HepG2 (cell line): ENCODE data around the gene RPS19BP1. TPM values are rescaled to one million over a fixed set of nuclear protein-coding genes. Genes with fewer than 3 reads are reported as not detected.

Experiments used
- BORCS8-MEF2B ChIP-seq: sonication (generic); formaldehyde crosslinking; IDR thresholded peaks from 2 replicates; pipeline ENCODE4 v1.8.0; 2022; ENCODE audit warnings: mild to moderate bottlenecking, missing genetic modification reagents
- CBX2 ChIP-seq, 2 experiments: fragments of 200-600 bp in 1 of 2; sonication (generic); formaldehyde crosslinking in 1 of 2; IDR thresholded peaks; 2 replicates each; pipeline versions ENCODE4 v1.7.0 to v1.8.1; 2018 to 2022; ENCODE audit warnings: low read depth in 2 of 2, low read length in 1 of 2, mild to moderate bottlenecking in 1 of 2, missing genetic modification reagents in 1 of 2
- CREM ChIP-seq, 2 experiments: sonication (generic) in 1 of 2; formaldehyde crosslinking in 1 of 2; IDR thresholded peaks; 2 replicates each; pipeline versions ENCODE4 v1.4.0 to v1.6.1; 2016 to 2020; ENCODE audit warnings: antibody characterized with exemption in 1 of 2, mild to moderate bottlenecking in 1 of 2, missing genetic modification reagents in 1 of 2
- GATAD1 ChIP-seq: IDR thresholded peaks from 2 replicates; pipeline ENCODE4 v1.6.1; 2016; ENCODE audit warnings: missing genetic modification reagents, missing compliant biosample characterization
- GATAD2A ChIP-seq: IDR thresholded peaks from 2 replicates; pipeline ENCODE4 v1.6.1; 2016
- HHEX ChIP-seq: IDR thresholded peaks from 2 replicates; pipeline ENCODE4 v1.6.1; 2016; ENCODE audit warnings: control low read depth
- LCORL ChIP-seq, 2 experiments: fragments of 450-650 bp in 1 of 2; sonication (generic) in 1 of 2; formaldehyde crosslinking in 1 of 2; IDR thresholded peaks; 2 replicates each; pipeline versions ENCODE4 v1.5.0 to v1.6.1; 2017 to 2020; ENCODE audit warnings: antibody characterized with exemption in 1 of 2, missing genetic modification reagents in 1 of 2
- MYPOP ChIP-seq: sonication (generic); formaldehyde crosslinking; IDR thresholded peaks from 2 replicates; pipeline ENCODE4 v1.8.1; 2023; ENCODE audit warnings: mild to moderate bottlenecking, moderate library complexity, missing genetic modification reagents
- NFKB2 ChIP-seq: sonication (generic); formaldehyde crosslinking; IDR thresholded peaks from 2 replicates; pipeline ENCODE4 v1.4.0; 2020; ENCODE audit warnings: missing genetic modification reagents, borderline replicate concordance
- NR0B2 ChIP-seq: sonication (generic); formaldehyde crosslinking; IDR thresholded peaks from 2 replicates; pipeline ENCODE4 v1.4.0; 2020; ENCODE audit warnings: mild to moderate bottlenecking, missing genetic modification reagents
- RXRB ChIP-seq: IDR thresholded peaks from 2 replicates; pipeline ENCODE4 v1.6.1; 2016; ENCODE audit warnings: borderline replicate concordance, missing genetic modification reagents, missing compliant biosample characterization
- SIN3B ChIP-seq: fragments of 150-350 bp; IDR thresholded peaks from 2 replicates; pipeline ENCODE4 v1.6.1; 2014; ENCODE audit warnings: low read length
- SMC3 ChIP-seq: IDR thresholded peaks from 2 replicates; pipeline ENCODE4 v1.6.1; 2011; ENCODE audit warnings: low read length, improper control_type of control experiment
- SRSF4 ChIP-seq: fragments of 200-400 bp; formaldehyde crosslinking; IDR thresholded peaks from one replicate; pipeline ENCODE4 v1.6.1; 2018; ENCODE audit warnings: mild to moderate bottlenecking, low read depth, low read length, moderate library complexity; ENCODE audit not compliant: poor library complexity, severe bottlenecking
- ZNF205 ChIP-seq: IDR thresholded peaks from 2 replicates; pipeline ENCODE4 v1.6.1; 2018; ENCODE audit warnings: missing biosample characterization, missing genetic modification reagents
- ZNF264 ChIP-seq: sonication (generic); formaldehyde crosslinking; IDR thresholded peaks from 2 replicates; pipeline ENCODE4 v1.4.0; 2020; ENCODE audit warnings: missing genetic modification reagents
- ZNF414 ChIP-seq: sonication (generic); formaldehyde crosslinking; IDR thresholded peaks from 2 replicates; pipeline ENCODE4 v1.5.0; 2020; ENCODE audit warnings: missing genetic modification reagents
- ZNF703 ChIP-seq: sonication (generic); formaldehyde crosslinking; IDR thresholded peaks from 2 replicates; pipeline ENCODE4 v1.5.1; 2020; ENCODE audit warnings: missing genetic modification reagents, mild to moderate bottlenecking, moderate library complexity, borderline replicate concordance
- ZNF839 ChIP-seq: sonication (generic); formaldehyde crosslinking; IDR thresholded peaks from 2 replicates; pipeline ENCODE4 v1.4.0; 2020; ENCODE audit warnings: missing genetic modification reagents, mild to moderate bottlenecking, borderline replicate concordance
- ZSCAN9 ChIP-seq: IDR thresholded peaks from 2 replicates; pipeline ENCODE4 v1.6.1; 2016; ENCODE audit warnings: borderline replicate concordance
- polyA plus RNA-seq, 8 experiments: library from polyadenylated mRNA; depleted of rRNA in 3 of 8; stranded (reverse) in 7 of 8; unstranded in 1 of 8; fragments of >200 nt; fragmentation: Illumina TruSeq in 4 of 8; extraction: Trizol in 4 of 8; gene quantifications; 2 replicates each; pipeline versions ENCODE4 v1.2.1 to v1.2.3, GENCODE V29; 2011 to 2016; ENCODE audit warnings: low read depth in 4 of 8, missing spikeins in 1 of 8, mixed read lengths in 1 of 8; ENCODE audit not compliant: insufficient read depth in 1 of 8
- total RNA-seq, 5 experiments: library from RNA; depleted of rRNA; stranded (reverse); fragments of >200 nt; fragmentation: Illumina TruSeq; extraction: Trizol; gene quantifications; 2 replicates each; pipeline ENCODE4 v1.2.3, GENCODE V29; 2016; ENCODE audit warnings: low read depth in 1 of 5
- TF ChIP-seq, protein P1 (sequence below): sonication (generic); formaldehyde crosslinking; IDR thresholded peaks from 2 replicates; pipeline ENCODE4 v1.8.0; 2022; ENCODE audit warnings: mild to moderate bottlenecking, missing genetic modification reagents, borderline replicate concordance
- TF ChIP-seq, protein P2 (sequence below): IDR thresholded peaks from 2 replicates; pipeline ENCODE4 v1.6.1; 2016

Gene RPS19BP1
- total and polyA plus RNA-seq, 2 of the 13 experiments (the other 11 are each of a cell fraction or from before 2014, with no cell fraction given), result 44.3 to 81.3 TPM

DNA sequence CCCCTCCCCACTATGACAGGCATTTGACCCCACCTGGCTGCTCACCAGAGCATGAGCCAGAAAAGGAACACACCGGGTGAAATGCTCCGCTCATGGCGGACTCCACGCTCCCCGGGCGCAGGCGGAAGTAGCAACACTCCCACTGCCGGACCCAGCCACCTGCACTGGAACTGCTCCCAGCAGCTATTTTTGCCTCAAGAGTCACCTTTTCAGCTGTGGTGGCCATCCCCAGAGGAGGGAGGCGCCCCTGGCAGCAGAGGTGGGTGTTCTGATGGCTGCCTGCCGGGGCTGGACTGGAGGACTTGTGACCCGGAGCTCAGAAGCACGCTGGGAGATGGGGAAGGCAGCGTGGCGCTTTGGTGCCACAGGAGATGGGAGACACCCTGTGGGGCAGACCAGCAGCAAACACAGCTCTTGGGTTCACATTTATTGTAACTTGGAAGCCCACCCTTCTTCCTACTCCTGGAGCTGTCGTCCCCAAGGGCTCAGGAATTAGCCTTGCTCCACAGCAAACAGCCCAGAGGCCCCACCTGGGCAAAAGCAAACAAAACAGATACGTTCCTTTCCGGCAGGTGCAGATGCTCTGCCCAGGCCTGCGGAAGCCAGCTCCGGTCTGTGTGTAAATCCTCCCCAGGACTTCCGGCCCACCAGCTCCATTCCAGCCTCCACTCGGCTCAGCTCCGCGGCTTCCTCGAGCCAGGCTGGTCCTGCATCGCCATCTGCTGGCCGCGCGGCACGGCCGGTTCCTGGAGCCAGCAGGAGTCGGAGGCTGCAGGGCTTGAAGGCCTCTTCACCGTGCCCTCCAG, 3.7 kb downstream of the RPS19BP1 start (continued):
- peak; percentile 87; the same call in 1 of the 2 replicates for TF ChIP-seq ZNF205 (CRISPR knock-in tag)
- peak; percentile 73 for TF ChIP-seq SIN3B
- TF ChIP-seq ZNF264 (CRISPR knock-in tag), result peak; percentile 72; the same call in 1 of the 2 replicates
- TF ChIP-seq SMC3, result peak; percentile 78; the same call in 1 of the 2 replicates
- peak; percentile 51 for TF ChIP-seq SRSF4
- TF ChIP-seq CREM (IDR thresholded peaks at IDR 0.05), result no peak
- no peak for TF ChIP-seq CREM (CRISPR knock-in tag; IDR thresholded peaks at IDR 0.05)
- peak; percentile 76 for TF ChIP-seq RXRB
- no peak for TF ChIP-seq ZNF703 (CRISPR knock-in tag)
- peak; percentile 88 for TF ChIP-seq ZSCAN9 (CRISPR knock-in tag)
- TF ChIP-seq LCORL (IDR thresholded peaks at IDR 0.05), result no peak
- TF ChIP-seq LCORL (CRISPR knock-in tag; IDR thresholded peaks at IDR 0.05), result peak; percentile 61
- TF ChIP-seq ZNF839 (CRISPR knock-in tag), result peak; percentile 41; the same call in 1 of the 2 replicates
- peak; percentile 74 for TF ChIP-seq GATAD2A (CRISPR knock-in tag)
- TF ChIP-seq CBX2 (IDR thresholded peaks at IDR 0.05; ENCODE audit: low read depth, low read length), result no peak
- TF ChIP-seq CBX2 (CRISPR knock-in tag; IDR thresholded peaks at IDR 0.05; ENCODE audit: low read depth), result no peak
- TF ChIP-seq NR0B2 (CRISPR knock-in tag), result peak; percentile 53; the same call in 1 of the 2 replicates
- peak; percentile 91 for TF ChIP-seq BORCS8-MEF2B
- TF ChIP-seq, protein P1, sequence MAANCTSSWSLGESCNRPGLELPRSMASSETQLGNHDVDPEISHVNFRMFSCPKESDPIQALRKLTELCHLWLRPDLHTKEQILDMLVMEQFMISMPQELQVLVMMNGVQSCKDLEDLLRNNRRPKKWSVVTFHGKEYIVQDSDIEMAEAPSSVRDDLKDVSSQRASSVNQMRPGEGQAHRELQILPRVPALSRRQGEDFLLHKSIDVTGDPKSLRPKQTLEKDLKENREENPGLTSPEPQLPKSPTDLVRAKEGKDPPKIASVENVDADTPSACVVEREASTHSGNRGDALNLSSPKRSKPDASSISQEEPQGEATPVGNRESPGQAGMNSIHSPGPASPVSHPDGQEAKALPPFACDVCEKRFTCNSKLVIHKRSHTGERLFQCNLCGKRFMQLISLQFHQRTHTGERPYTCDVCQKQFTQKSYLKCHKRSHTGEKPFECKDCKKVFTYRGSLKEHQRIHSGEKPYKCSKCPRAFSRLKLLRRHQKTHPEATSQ, result 0 out of 2 replicates have a peak, but pooled peaks have one; percentile 34
- TF ChIP-seq HHEX, result no peak
- peak; percentile 76; the same call in 1 of the 2 replicates for TF ChIP-seq ZNF414
- peak; percentile 77 for TF ChIP-seq GATAD1
- peak; percentile 64; the same call in 1 of the 2 replicates for TF ChIP-seq NFKB2 (CRISPR knock-in tag)
- TF ChIP-seq, protein P2, sequence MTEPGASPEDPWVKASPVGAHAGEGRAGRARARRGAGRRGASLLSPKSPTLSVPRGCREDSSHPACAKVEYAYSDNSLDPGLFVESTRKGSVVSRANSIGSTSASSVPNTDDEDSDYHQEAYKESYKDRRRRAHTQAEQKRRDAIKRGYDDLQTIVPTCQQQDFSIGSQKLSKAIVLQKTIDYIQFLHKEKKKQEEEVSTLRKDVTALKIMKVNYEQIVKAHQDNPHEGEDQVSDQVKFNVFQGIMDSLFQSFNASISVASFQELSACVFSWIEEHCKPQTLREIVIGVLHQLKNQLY (CRISPR knock-in tag), result 0 out of 2 replicates have a peak, but pooled peaks have one; percentile 16
- no peak for TF ChIP-seq MYPOP
